ENCODE results near the gene KSR1.

DNA sequence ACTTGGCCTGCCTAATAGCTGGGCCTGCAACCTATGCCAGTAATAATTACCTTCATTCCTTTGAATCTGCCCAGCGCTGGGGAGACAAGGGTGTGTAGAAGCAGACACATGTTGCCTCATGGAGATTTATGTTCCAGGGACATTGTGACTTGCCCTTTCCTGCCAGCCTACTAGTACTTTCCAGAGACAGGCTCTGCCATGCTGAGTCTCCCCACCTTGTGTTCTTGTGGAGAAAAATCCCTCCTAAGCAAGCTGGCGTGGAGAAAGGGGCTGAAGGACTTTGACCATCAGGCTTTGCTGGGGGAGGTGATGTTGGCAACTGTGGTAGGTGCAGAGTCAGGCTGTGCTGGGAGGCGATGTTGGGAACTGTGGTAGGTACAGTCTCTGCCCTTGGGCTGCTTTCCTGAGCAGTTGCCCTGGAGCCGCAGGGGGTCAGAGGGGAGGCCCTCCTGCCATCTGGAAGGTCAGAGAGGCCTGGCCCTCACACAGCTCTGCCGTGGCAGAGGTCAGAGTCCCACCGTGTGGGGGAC is 4.0 kb downstream of the KSR1 start:
- TF ChIP-seq POLR2A (IDR thresholded peaks at IDR 0.05) (no peak), CTCF (IDR thresholded peaks at IDR 0.05) (no peak)
